ENCODE measurements around the gene LPIN3. TPM values are rescaled to one million over a fixed set of nuclear protein-coding genes. Genes with fewer than 3 reads are reported as not detected.
"Not testable (repeated sequence)": the region's sequence is repeated elsewhere in the genome, so short reads cannot be mapped to it uniquely, and the experiment has no call there.

The LPIN3 gene
- total RNA-seq, 1 donor from 2014 or later, result 63.0 TPM

DNA sequence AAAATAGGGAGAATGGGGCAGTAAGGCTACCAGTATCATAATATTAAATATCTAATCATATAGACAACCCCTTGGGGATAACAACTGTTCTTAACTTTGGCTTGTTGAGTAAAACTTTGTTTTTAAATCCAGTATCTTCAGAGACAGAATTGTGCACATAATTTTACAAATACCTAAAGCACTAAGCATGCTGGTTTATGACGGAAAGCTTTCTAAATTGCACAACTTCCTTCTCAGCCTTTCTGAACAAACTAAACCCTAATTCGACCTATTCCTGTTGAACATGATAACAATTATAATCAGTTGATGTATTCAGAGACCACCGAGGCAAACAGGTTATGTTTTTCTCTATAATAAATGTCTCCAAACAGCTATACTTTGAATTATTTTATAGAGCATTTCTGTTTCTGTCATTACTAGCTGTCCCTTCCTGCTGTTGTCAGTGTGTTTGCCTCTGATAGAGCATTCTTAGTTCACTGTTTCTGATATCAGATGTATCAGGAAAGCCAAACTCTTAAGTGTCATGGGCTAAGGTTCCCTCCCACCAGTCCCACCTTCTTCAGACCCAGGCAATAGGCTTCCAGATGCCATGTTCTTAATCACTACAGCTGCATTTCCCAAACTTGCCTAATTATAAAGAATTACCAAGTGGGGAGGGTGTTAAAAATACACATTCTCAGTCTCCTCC lies 31.8 kb upstream of the LPIN3 start:
- peaks cover 14 to 31% of the 10 kb centered on the region in 2 donors for H3K4me1 ChIP-seq
- intact Hi-C loops (cut with DNase I), result no loop called here
- no peak overlapping the region for H3K4me3 ChIP-seq
- no peak for DNase-seq (ENCODE audit: low spot score in 2 of 2)
- H3K36me3 ChIP-seq, result no peaks in the 10 kb centered on the region
- peak overlapping the region; percentile 67 to 88 for H3K27ac ChIP-seq
- TF ChIP-seq, protein P1, sequence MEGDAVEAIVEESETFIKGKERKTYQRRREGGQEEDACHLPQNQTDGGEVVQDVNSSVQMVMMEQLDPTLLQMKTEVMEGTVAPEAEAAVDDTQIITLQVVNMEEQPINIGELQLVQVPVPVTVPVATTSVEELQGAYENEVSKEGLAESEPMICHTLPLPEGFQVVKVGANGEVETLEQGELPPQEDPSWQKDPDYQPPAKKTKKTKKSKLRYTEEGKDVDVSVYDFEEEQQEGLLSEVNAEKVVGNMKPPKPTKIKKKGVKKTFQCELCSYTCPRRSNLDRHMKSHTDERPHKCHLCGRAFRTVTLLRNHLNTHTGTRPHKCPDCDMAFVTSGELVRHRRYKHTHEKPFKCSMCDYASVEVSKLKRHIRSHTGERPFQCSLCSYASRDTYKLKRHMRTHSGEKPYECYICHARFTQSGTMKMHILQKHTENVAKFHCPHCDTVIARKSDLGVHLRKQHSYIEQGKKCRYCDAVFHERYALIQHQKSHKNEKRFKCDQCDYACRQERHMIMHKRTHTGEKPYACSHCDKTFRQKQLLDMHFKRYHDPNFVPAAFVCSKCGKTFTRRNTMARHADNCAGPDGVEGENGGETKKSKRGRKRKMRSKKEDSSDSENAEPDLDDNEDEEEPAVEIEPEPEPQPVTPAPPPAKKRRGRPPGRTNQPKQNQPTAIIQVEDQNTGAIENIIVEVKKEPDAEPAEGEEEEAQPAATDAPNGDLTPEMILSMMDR (IDR thresholded peaks at IDR 0.05), result no peak
- no peaks in the 10 kb centered on the region for H3K27me3 ChIP-seq
- no peaks in the 10 kb centered on the region for H3K9me3 ChIP-seq

- H3K4me1 ChIP-seq, result peaks cover 14 to 36% of the 10 kb centered on the region in 2 donors
- intact Hi-C loops (cut with DNase I), result no loop called here
Observed at GRCh38 chr20:41309817-41310216, 30.8 kb upstream of the LPIN3 start.

GRCh38 chr20:41312009-41312408 lies 28.6 kb upstream of the LPIN3 start:
- H3K4me3 ChIP-seq; H3K27ac ChIP-seq; H3K9me3 ChIP-seq; DNase-seq (ENCODE audit: low spot score in 2 of 2); H3K27me3 ChIP-seq; intact Hi-C loops (cut with DNase I); H3K36me3 ChIP-seq: not testable (repeated sequence)
- peaks cover 14 to 49% of the 10 kb centered on the region in 2 donors for H3K4me1 ChIP-seq

More at GRCh38 chr20:41309817-41310216, 30.8 kb upstream of the LPIN3 start:
- Histone ChIP-seq H3K4me3 (no peak overlapping the region), H3K36me3 (no peaks in the 10 kb centered on the region), H3K27me3 (no peaks in the 10 kb centered on the region), H3K9me3 (no peaks in the 10 kb centered on the region), H3K27ac (peak overlapping the region; percentile 67 to 88)
- TF ChIP-seq, protein P1 (IDR thresholded peaks at IDR 0.05), result no peak
- DNase-seq (ENCODE audit: low spot score in 2 of 2), result no peak

GRCh38 chr20:41314386-41314785 lies 26.2 kb upstream of the LPIN3 start:
- peak overlapping the region; percentile 49 to 87 for H3K27ac ChIP-seq
- no peak for DNase-seq (ENCODE audit: low spot score in 2 of 2)
- TF ChIP-seq, protein P1 (IDR thresholded peaks at IDR 0.05), result no peak
- no peaks in the 10 kb centered on the region for H3K27me3 ChIP-seq
- H3K4me3 ChIP-seq, result no peak overlapping the region
- H3K4me1 ChIP-seq, result peaks cover 5 to 33% of the 10 kb centered on the region in 2 donors
- H3K9me3 ChIP-seq, result no peaks in the 10 kb centered on the region
- intact Hi-C loops (cut with DNase I), result no loop called here
- no peaks in the 10 kb centered on the region for H3K36me3 ChIP-seq

- Histone ChIP-seq H3K4me3 (peak overlapping the region; percentile 94), H3K27ac (peak overlapping the region; percentile 87 to 90), H3K27me3 (no peaks in the 10 kb centered on the region), H3K4me1 (peaks cover 0 to 22% of the 10 kb centered on the region in 2 donors), H3K9me3 (no peaks in the 10 kb centered on the region), H3K36me3 (no peaks in the 10 kb centered on the region)
- no peak for DNase-seq (ENCODE audit: low spot score in 2 of 2)
- TF ChIP-seq, protein P1 (IDR thresholded peaks at IDR 0.05), result no peak
- intact Hi-C loops (cut with DNase I), result loop anchor here (5.0 kb wide), 1 partner anchor 84 kb away; no protein-coding TSS in a partner anchor
Observed at GRCh38 chr20:41316051-41316450, 24.6 kb upstream of the LPIN3 start.
